Stimulated activated CD8-positive, alpha-beta memory T cell treated with anti-CD3 and anti-CD28 coated beads, Interleukin-2, amount 100 ng/mL, for 48 hours (primary cell): ENCODE results near the gene MAP1LC3A.

Experiments
- DNase-seq, 2 donors: peaks; one replicate each; pipeline ENCODE4 v3.0.0-alpha.2; 2020; ENCODE audit warnings: low read depth in 2 of 2

Gene MAP1LC3A

GRCh38 chr20:34549291-34549928 is 9.1 kb upstream of the MAP1LC3A start:
- no peak for DNase-seq

DNA sequence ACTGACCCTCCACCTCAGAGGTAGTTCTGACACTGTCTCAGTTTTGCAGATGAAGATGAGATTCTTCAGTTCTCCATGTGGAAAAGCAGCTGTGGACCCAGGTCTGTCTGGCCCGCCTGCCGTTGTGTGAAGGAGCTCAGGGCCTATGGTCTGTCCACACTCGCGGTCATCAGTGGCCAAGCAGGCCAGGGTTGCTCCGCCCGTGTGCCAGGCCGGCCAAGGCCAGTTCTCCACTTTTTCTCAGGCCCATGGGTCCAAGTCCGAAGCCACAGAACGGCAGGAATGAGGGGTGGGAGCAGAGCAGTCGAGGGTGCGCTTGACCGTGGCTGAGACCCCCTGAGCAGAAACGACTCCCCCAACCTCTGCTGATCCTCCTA is 8.6 kb upstream of the MAP1LC3A start:
- no peak for DNase-seq

DNA sequence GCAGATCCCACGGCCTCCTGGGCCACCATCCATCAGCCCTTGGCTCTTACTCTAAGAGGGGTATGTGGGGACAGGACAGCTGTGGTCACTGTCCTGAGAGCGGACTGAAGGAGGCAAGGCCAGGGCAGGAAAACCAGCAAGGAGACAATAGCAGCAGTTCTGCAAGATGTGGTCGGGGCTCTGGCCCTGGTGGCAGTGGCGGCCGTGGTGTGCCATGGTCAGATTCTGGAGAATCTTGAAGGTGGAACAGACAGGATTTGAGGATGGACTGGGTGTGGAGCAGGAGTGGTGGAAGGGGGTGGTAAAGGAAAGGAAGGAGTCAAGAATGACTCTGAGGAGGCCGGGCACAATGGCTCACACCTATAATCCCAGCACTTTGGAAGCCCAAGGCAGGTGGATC is 5.9 kb upstream of the MAP1LC3A start:
- no peak for DNase-seq

- no peak for DNase-seq
These were observed 5.1 kb upstream of the MAP1LC3A start for GRCh38 chr20:34553366-34553867.

DNA sequence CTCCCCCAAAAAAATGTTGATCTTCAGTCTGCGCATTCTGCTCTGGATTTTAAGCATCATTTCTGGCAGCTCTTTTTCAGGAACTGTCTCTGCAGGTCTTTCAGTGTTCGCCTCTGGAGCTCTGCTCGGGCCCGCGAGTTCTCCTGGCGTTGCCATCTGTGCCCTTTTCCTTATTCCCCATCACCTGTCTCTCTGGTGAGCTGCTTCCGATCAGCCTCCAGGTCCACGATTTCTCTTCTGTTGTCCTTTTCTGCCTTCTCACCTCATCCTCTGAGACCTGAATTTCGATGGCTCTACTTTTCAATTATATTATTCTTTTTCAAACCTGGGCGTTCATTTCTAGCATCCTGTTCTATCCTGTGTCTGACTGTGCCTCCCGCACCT is 590 bp upstream of the MAP1LC3A start:
- no peak for DNase-seq

DNA sequence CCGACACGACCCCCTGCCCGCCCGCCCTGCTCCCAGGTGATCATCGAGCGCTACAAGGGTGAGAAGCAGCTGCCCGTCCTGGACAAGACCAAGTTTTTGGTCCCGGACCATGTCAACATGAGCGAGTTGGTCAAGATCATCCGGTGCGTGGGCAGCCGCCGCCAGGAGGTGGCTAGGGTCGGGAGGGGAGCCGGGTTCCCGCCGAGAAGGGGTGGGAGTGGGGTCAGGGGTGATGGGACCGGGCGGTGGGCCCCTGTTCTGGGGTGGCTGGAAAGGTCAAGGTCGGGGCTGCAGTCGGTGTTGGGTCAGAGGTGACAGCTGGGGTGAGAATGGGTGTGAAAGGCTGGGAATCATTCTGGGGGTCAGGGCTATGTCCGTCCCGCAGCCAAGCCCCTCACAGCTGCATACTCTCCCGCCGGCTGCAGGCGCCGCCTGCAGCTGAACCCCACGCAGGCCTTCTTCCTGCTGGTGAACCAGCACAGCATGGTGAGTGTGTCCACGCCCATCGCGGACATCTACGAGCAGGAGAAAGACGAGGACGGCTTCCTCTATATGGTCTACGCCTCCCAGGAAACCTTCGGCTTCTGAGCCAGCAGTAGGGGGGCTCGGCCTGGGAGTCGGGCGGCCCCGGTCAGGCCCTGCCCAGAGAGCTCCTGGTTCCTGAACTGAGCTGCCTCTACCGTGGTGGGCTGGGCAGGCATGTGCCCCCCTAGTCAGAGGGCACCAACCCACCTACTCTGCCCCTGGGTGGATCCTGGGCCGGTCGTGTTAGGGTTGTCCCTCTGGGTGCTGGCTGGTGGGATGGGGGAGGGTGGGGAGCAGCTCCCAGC is 1.0 kb downstream of the MAP1LC3A start:
- no peak for DNase-seq

DNA sequence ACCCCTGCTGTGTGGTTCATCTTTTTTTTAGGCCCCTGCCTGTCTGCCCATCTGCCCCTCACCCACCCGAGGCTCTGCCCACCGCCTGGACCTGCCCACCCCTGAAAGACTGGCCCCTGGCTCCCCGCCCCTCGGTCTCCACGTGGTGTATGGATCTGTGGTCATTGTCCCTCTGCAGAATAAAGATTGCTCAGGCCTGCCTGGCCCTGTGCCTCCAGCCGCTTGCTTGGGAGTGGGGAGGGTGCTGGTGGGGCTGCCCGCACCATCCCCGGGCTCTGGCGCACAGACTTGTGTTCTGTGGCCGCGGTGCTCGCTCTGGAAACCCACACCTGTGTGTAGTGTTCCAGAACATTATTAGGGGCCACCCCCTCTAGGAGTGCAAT is 1.6 kb downstream of the MAP1LC3A start:
- DNase-seq: no peak

GRCh38 chr20:34560614-34561013 is 2.1 kb downstream of the MAP1LC3A start:
- DNase-seq: no peak

GRCh38 chr20:34561661-34562060 is 3.1 kb downstream of the MAP1LC3A start:
- no peak for DNase-seq

DNA sequence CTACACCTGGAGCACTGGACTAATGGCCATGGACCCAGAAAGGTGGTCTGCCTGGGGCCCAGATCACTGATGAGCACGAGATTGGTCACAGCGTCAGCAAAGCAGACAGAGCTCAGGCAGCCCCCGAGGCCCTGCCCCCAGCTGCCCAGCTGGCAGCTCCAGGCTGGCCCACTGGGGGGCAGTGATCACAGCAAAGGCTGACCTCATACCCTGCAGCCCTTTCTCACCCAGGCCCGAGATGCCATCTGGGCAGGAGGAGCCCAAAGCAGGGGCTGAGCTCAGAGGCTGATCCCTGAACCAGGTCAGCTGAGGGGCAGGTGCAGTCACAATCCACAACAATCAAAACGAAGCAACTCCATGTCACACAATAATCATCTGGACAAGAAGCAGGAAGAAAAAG is 4.1 kb downstream of the MAP1LC3A start:
- no peak for DNase-seq

DNA sequence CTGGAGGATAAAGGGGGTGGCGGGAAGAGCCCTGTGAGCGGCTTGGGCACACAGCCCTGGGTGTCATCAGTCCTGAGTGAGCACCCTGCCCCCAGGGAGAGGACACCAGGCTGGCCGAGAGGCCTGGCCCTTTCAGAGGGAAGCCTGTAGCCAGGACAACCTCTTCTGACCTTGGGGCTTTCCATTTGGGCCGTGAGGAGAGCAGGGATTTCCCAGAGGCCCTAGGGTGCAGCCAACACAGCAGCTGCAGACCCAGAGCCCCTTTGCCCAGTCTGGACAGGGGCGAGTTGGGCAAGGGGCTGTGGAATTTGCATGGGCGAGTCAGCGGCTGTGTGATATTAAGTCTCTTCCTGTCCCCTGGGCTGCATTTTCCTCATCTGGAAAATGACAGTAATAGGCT is 6.3 kb downstream of the MAP1LC3A start:
- DNase-seq: no peak

- DNase-seq: no peak
These were observed 8.7 kb downstream of the MAP1LC3A start for GRCh38 chr20:34566978-34567891.

DNA sequence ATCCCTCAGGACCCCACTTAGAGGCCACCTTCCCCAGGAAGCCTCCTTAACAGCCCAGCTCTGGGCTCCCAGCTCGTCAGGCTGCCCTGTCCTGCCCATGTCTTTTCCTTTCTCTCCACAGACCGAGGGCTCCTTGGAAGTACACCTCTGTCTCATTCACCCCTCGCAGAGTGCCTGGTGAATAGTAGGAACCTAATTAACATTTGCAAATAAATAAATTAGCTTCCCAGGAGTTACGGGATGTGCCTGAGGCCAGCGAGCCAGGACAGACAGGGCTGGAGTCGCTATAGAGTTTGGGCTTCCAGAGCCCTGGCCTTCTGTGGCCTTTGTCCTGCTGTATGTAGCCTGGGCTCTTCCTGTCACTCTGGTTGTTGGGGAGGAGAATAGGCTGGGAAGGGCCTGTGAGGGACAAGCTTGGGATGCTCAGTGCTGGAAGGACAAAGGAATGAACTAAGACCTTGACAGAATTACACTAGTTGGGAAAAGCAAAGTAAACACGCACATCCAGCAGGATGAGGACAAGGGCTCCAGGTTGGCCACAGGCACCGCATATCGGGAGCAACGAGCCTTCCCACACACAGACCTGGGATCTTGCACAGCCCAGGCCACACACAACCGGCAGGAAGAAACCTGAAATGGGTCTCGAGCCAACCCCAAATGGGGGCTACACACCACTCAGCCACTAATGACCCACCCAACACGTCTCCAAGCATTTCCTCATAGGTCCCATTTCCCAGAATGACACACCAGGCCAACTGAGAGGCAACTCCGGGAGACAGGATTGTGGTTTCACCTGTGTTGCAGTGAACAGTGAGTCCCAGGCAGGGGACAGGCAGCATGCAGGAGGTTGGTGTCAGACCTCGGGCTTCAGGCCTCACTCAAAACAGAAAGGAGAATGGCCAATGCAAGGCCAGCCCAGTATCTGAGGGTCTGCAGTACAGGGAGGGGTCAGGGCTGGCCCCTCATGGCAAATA is 9.7 kb downstream of the MAP1LC3A start:
- DNase-seq: no peak

DNA sequence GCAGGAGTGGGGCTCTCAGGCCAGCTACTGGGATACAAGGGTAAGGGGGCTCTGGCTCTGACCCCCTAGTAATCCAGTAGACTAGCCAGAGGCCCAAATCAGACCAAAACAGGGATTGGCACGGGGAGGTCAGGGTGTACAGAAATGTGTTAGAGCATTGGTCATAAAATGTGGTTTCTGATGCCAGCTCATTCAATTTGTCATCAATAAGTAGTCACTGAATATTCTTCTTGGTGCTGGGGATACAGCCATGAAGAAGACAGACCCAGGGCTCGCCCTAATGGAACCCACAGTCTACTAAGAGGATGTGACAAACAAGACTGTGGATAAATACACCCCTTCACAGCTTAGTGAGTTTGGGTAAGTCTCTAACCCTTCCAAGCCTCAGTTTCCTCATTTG is 11.1 kb downstream of the MAP1LC3A start:
- no peak for DNase-seq

- DNase-seq: no peak
These were observed 12.4 kb downstream of the MAP1LC3A start for GRCh38 chr20:34570859-34571306.

- no peak for DNase-seq
These were observed 13.2 kb downstream of the MAP1LC3A start for GRCh38 chr20:34571753-34572152.

GRCh38 chr20:34573541-34574300 is 15.2 kb downstream of the MAP1LC3A start:
- DNase-seq: no peak

GRCh38 chr20:34574426-34574825 is 15.9 kb downstream of the MAP1LC3A start:
- no peak for DNase-seq

GRCh38 chr20:34574861-34575260 is 16.3 kb downstream of the MAP1LC3A start:
- DNase-seq: no peak

DNA sequence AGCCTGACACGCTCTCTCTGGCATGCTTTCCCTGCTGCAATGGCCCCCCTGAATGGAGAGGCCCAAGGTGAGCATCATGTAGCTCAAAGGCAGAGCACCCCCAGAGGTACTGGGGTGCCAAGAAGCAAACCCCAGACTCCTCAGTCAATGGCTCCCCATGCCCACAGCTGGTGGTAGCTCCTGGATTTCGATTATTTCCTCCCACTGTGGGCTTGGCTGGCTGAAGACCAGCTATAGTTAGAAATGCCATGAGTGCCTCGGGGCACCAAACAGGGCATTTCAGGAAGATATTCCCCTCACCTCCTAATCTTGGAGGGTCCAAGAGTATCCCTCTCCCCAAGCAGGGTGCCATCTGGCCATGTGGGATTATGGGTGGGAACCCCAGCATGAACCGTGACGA is 16.8 kb downstream of the MAP1LC3A start:
- no peak for DNase-seq
